ENCODE data around the gene OBSL1.

Gene OBSL1

GRCh38 chr2:219536967-219537366 is 34.4 kb downstream of the OBSL1 start:
- DNase-seq (ENCODE audit: insufficient read length, low spot score) = no peak
- FAIRE-seq = no peak

GRCh38 chr2:219536425-219536824 is 34.9 kb downstream of the OBSL1 start:
- FAIRE-seq (no peak), DNase-seq (ENCODE audit: insufficient read length, low spot score) (no peak)

GRCh38 chr2:219533930-219534661 is 37.2 kb downstream of the OBSL1 start:
- FAIRE-seq = no peak
- DNase-seq (ENCODE audit: insufficient read length, low spot score) = no peak

GRCh38 chr2:219532378-219532649 is 39.0 kb downstream of the OBSL1 start:
- no peak for FAIRE-seq
- DNase-seq (ENCODE audit: insufficient read length, low spot score) = no peak

GRCh38 chr2:219531639-219532377 is 39.5 kb downstream of the OBSL1 start:
- FAIRE-seq (no peak), DNase-seq (ENCODE audit: insufficient read length, low spot score) (no peak)

- FAIRE-seq (peak; percentile 64), DNase-seq (ENCODE audit: insufficient read length, low spot score) (peak; percentile 96)
These were observed 41.0 kb downstream of the OBSL1 start for GRCh38 chr2:219530048-219530963.

- FAIRE-seq (no peak), DNase-seq (ENCODE audit: insufficient read length, low spot score) (no peak)
These were observed 43.9 kb downstream of the OBSL1 start for GRCh38 chr2:219527472-219527871.

- FAIRE-seq (no peak), DNase-seq (ENCODE audit: insufficient read length, low spot score) (no peak)
These were observed 44.3 kb downstream of the OBSL1 start for GRCh38 chr2:219527076-219527394.

- DNase-seq (ENCODE audit: insufficient read length, low spot score) = no peak
- no peak for FAIRE-seq
These were observed 44.8 kb downstream of the OBSL1 start for GRCh38 chr2:219526320-219527075.

GRCh38 chr2:219525533-219526232 is 45.7 kb downstream of the OBSL1 start:
- FAIRE-seq (no peak), DNase-seq (ENCODE audit: insufficient read length, low spot score) (no peak)

- FAIRE-seq (no peak), DNase-seq (ENCODE audit: insufficient read length, low spot score) (no peak)
These were observed 46.5 kb downstream of the OBSL1 start for GRCh38 chr2:219524817-219525216.

- FAIRE-seq = no peak
- DNase-seq (ENCODE audit: insufficient read length, low spot score) = no peak
These were observed 48.2 kb downstream of the OBSL1 start for GRCh38 chr2:219523031-219523671.

- FAIRE-seq = no peak
- no peak for DNase-seq (ENCODE audit: insufficient read length, low spot score)
These were observed 49.0 kb downstream of the OBSL1 start for GRCh38 chr2:219522111-219523030.

GRCh38 chr2:219521066-219521880 is 50.1 kb downstream of the OBSL1 start:
- no peak for FAIRE-seq
- DNase-seq (ENCODE audit: insufficient read length, low spot score) = peak; percentile 53

- FAIRE-seq (no peak), DNase-seq (ENCODE audit: insufficient read length, low spot score) (no peak)
These were observed 51.3 kb downstream of the OBSL1 start for GRCh38 chr2:219520079-219520478.

GRCh38 chr2:219519526-219519916 is 51.8 kb downstream of the OBSL1 start:
- no peak for DNase-seq (ENCODE audit: insufficient read length, low spot score)
- no peak for FAIRE-seq

GRCh38 chr2:219517954-219518778 is 53.2 kb downstream of the OBSL1 start:
- FAIRE-seq (no peak), DNase-seq (ENCODE audit: insufficient read length, low spot score) (no peak)

All from GM19239 (cell line).